Kidney epithelial cell (primary cell): ENCODE results near the gene RAB36. TPM values are rescaled to one million over a fixed set of nuclear protein-coding genes. Genes with fewer than 3 reads are reported as not detected.

Source experiments
- DNase-seq: peaks from one replicate; pipeline ENCODE4 v3.0.0-alpha.2; 2010; ENCODE audit warnings: low read depth
- H3K27me3 ChIP-seq: 2 replicates; pipeline ENCODE4 v1.6.0; 2011; ENCODE audit warnings: low read length; ENCODE audit not compliant: control insufficient read depth, insufficient read depth
- H3K36me3 ChIP-seq: 2 replicates; pipeline ENCODE4 v1.5.1; 2011; ENCODE audit warnings: low read length; ENCODE audit not compliant: control insufficient read depth, insufficient read depth
- H3K4me3 ChIP-seq: 2 replicates; pipeline ENCODE4 v1.5.1; 2011; ENCODE audit warnings: low read depth, mild to moderate bottlenecking, control low read depth, low read length
- CTCF ChIP-seq: IDR thresholded peaks from 2 replicates; pipeline ENCODE4 v1.5.1; 2011; ENCODE audit warnings: mild to moderate bottlenecking, moderate library complexity, low read length, control low read depth, inconsistent platforms; ENCODE audit not compliant: insufficient read depth, poor library complexity, severe bottlenecking
- total RNA-seq: library from RNA; depleted of rRNA; stranded (reverse); fragments of >200 nt; gene quantifications from 2 replicates; pipeline ENCODE4 v1.2.3, GENCODE V29; 2015

The RAB36 gene
- total RNA-seq, 1 donor from 2014 or later = 5.7 TPM

GRCh38 chr22:23103199-23103954 is 41.9 kb upstream of the RAB36 start:
- no peak for TF ChIP-seq CTCF
- no peaks in the 10 kb centered on the region for H3K36me3 ChIP-seq
- no peak overlapping the region for H3K4me3 ChIP-seq
- DNase-seq = no peak
- no peaks in the 10 kb centered on the region for H3K27me3 ChIP-seq

GRCh38 chr22:23104187-23104971 is 40.9 kb upstream of the RAB36 start:
- no peak for DNase-seq
- H3K4me3 ChIP-seq = no peak overlapping the region
- H3K36me3 ChIP-seq = no peaks in the 10 kb centered on the region
- H3K27me3 ChIP-seq = no peaks in the 10 kb centered on the region
- no peak for TF ChIP-seq CTCF

GRCh38 chr22:23105304-23105703 is 40.0 kb upstream of the RAB36 start:
- DNase-seq = no peak
- Histone ChIP-seq H3K36me3 (no peaks in the 10 kb centered on the region), H3K27me3 (no peaks in the 10 kb centered on the region), H3K4me3 (no peak overlapping the region)
- TF ChIP-seq CTCF = no peak

- Histone ChIP-seq H3K27me3 (no peaks in the 10 kb centered on the region), H3K36me3 (no peaks in the 10 kb centered on the region), H3K4me3 (no peak overlapping the region)
- no peak for TF ChIP-seq CTCF
- no peak for DNase-seq
Observed at GRCh38 chr22:23105919-23106318, 39.4 kb upstream of the RAB36 start.

- Histone ChIP-seq H3K4me3 (no peak overlapping the region), H3K27me3 (no peaks in the 10 kb centered on the region), H3K36me3 (no peaks in the 10 kb centered on the region)
- TF ChIP-seq CTCF = no peak
- DNase-seq = no peak
Observed at GRCh38 chr22:23106344-23106743, 38.9 kb upstream of the RAB36 start.
